ENCODE results near the gene GSTK1.

DNA sequence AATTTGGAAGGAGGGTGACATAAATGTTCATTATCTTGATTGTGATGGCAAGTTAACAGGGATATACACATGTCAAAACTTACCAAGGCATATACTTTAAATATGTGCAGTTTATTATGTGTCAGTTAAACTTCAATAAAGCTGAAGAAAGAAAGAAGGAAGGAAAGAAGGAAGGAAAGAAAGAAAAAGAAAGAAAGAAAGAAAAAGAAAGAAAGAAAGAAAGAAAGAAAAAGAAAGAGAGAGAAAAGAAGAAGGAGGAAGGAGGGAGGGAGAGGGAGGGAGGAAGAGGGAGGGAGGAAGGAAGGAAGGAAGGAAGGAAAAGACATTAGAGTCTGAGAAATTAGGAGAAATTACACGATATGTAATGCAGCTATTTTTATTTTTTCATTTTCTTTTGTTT lies 15.9 kb upstream of the GSTK1 start:
- TF ChIP-seq, protein P1, sequence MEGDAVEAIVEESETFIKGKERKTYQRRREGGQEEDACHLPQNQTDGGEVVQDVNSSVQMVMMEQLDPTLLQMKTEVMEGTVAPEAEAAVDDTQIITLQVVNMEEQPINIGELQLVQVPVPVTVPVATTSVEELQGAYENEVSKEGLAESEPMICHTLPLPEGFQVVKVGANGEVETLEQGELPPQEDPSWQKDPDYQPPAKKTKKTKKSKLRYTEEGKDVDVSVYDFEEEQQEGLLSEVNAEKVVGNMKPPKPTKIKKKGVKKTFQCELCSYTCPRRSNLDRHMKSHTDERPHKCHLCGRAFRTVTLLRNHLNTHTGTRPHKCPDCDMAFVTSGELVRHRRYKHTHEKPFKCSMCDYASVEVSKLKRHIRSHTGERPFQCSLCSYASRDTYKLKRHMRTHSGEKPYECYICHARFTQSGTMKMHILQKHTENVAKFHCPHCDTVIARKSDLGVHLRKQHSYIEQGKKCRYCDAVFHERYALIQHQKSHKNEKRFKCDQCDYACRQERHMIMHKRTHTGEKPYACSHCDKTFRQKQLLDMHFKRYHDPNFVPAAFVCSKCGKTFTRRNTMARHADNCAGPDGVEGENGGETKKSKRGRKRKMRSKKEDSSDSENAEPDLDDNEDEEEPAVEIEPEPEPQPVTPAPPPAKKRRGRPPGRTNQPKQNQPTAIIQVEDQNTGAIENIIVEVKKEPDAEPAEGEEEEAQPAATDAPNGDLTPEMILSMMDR (IDR thresholded peaks at IDR 0.05; ENCODE audit: low read length): no peak
- TF ChIP-seq EZH2 (IDR thresholded peaks at IDR 0.05; ENCODE audit: borderline replicate concordance, low read length): no peak

All from OCI-LY1 (cell line).